Activated CD8-positive, alpha-beta memory T cell treated with anti-CD3 and anti-CD28 coated beads, Interleukin-2, amount 50 U/mL, for 48 hours (primary cell): Measurements from ENCODE around the gene MICOS13.
"Not testable (repeated sequence)": the region's sequence is repeated elsewhere in the genome, so short reads cannot be mapped to it uniquely, and the experiment has no call there.

Experiments
- DNase-seq: peaks from one replicate; pipeline ENCODE4 v3.0.0-alpha.2; 2020

Gene MICOS13

GRCh38 chr19:5700455-5701092 is 20.3 kb upstream of the MICOS13 start:
- DNase-seq: peak; percentile 58

- no peak for DNase-seq
These were observed 18.5 kb upstream of the MICOS13 start for GRCh38 chr19:5698635-5699422.

GRCh38 chr19:5697890-5698634 is 17.7 kb upstream of the MICOS13 start:
- no peak for DNase-seq

GRCh38 chr19:5697022-5697889 is 16.9 kb upstream of the MICOS13 start:
- peak; percentile 58 for DNase-seq

GRCh38 chr19:5696196-5697021 is 16.1 kb upstream of the MICOS13 start:
- peak; percentile 58 for DNase-seq

- no peak for DNase-seq
These were observed 15.4 kb upstream of the MICOS13 start for GRCh38 chr19:5695649-5696195.

- DNase-seq: no peak
These were observed 14.8 kb upstream of the MICOS13 start for GRCh38 chr19:5694956-5695648.

GRCh38 chr19:5694167-5694955 is 14.0 kb upstream of the MICOS13 start:
- peak; percentile 68 for DNase-seq

GRCh38 chr19:5693195-5694166 is 13.2 kb upstream of the MICOS13 start:
- peak; percentile 77 for DNase-seq

- no peak for DNase-seq
These were observed 12.4 kb upstream of the MICOS13 start for GRCh38 chr19:5692723-5693194.

- DNase-seq: peak; percentile 80
These were observed 11.8 kb upstream of the MICOS13 start for GRCh38 chr19:5691822-5692722.

- peak; percentile 85 for DNase-seq
These were observed 10.9 kb upstream of the MICOS13 start for GRCh38 chr19:5690955-5691821.

GRCh38 chr19:5690125-5690954 is 10.0 kb upstream of the MICOS13 start, which contains the start of gene RPL36:
Gene RPL36 (plus strand): TSS chr19:5690295. CDS start chr19:5690508, 213 bp downstream.
- DNase-seq: peak; percentile 100

GRCh38 chr19:5688262-5688881 is 8.1 kb upstream of the MICOS13 start:
- DNase-seq: not testable (repeated sequence)
